ENCODE results near the gene TMEM184A. TPM values are rescaled to one million over a fixed set of nuclear protein-coding genes. Genes with fewer than 3 reads are reported as not detected.

TMEM184A gene
- total and polyA plus RNA-seq, 2 of the 4 experiments (the other 2 are of a cell fraction) = 0.36 to 1.9 TPM

GRCh38 chr7:1585142-1585981 is 29.4 kb upstream of the TMEM184A start:
- peaks cover 18% of the 10 kb centered on the region for H3K27me3 ChIP-seq (ENCODE audit: control insufficient read depth, insufficient read depth, low read length)
- H2AK9ac ChIP-seq (replicated peaks; ENCODE audit: low read depth, low read length, poor library complexity) = peak overlapping the region; percentile 55
- no peak overlapping the region for H4K91ac ChIP-seq (ENCODE audit: insufficient read depth, low read depth, low read length)
- dilution Hi-C loops (cut with HindIII; ENCODE audit: low sequenced_read_pairs, unreplicated experiment) = no loop called here
- H3K4ac ChIP-seq (ENCODE audit: low read depth, low read length) = no peak overlapping the region
- no peak for DNase-seq
- no peaks in the 10 kb centered on the region for H3K9me1 ChIP-seq (ENCODE audit: insufficient read depth, low read length)
- no peak overlapping the region for H3K18ac ChIP-seq (ENCODE audit: low read depth, low read length)
- no peak overlapping the region for H4K8ac ChIP-seq (ENCODE audit: low read depth in 2 of 2, low read length in 2 of 2)
- H3K23ac ChIP-seq (ENCODE audit: low read depth, low read length) = no peak overlapping the region
- ATAC-seq (ENCODE audit: low read depth) = no peak
- no peak overlapping the region for H3K14ac ChIP-seq (replicated peaks; ENCODE audit: low read depth, low read length)
- no peaks in the 10 kb centered on the region; the same call in 1 of the 2 replicates for H4K20me1 ChIP-seq (ENCODE audit: insufficient read depth, low read length)
- no peak overlapping the region for H3K4me2 ChIP-seq (ENCODE audit: low read depth, low read length)
- no peak overlapping the region for H3K56ac ChIP-seq (ENCODE audit: extremely low read depth, insufficient read depth, low read length)
- H3K36me3 ChIP-seq (ENCODE audit: control insufficient read depth, insufficient read depth, low read length) = no peaks in the 10 kb centered on the region
- 84% methylated on average over 13 of the region's 37 CpGs; no CpG with 5 or more reads in 1 of the 2 experiments for WGBS, 2 experiments (ENCODE audit: extremely low coverage in 2 of 2, insufficient read length in 1 of 2)
- BruUV-seq (replicated peaks) = no TSS peak
- in situ Hi-C loops (cut with MboI; ENCODE audit: low sequenced_read_pairs) = loop anchor here (10.0 kb wide), 1 partner anchor 759 kb away; no protein-coding TSS in a partner anchor
- no peak overlapping the region for H3K27ac ChIP-seq (ENCODE audit: insufficient read depth, low read length)
- H3K79me1 ChIP-seq (ENCODE audit: low read depth in 1 of 2, low read length in 2 of 2) = no peaks in the 10 kb centered on the region
- H2AK5ac ChIP-seq (ENCODE audit: low read depth, low read length) = no peak overlapping the region
- H2BK120ac ChIP-seq (ENCODE audit: low read depth, low read length) = no peak overlapping the region
- no peak overlapping the region for H4K5ac ChIP-seq (ENCODE audit: low read depth, low read length)
- CTCF ChIA-PET = no interaction called here
- POLR2A ChIA-PET (ENCODE audit: unreplicated experiment) = no interaction called here
- no peak overlapping the region for H2BK15ac ChIP-seq (ENCODE audit: low read depth, low read length)
- intact Hi-C loops (cut with micrococcal nuclease) = no loop called here
- H3K9me3 ChIP-seq (ENCODE audit: control insufficient read depth, insufficient read depth, low read length) = peaks cover 13% of the 10 kb centered on the region
- no peak for TF ChIP-seq ELK1 (IDR thresholded peaks at IDR 0.05; ENCODE audit: borderline replicate concordance, low read depth, low read length)
- no peak for TF ChIP-seq MAZ (IDR thresholded peaks at IDR 0.05; ENCODE audit: borderline replicate concordance, low read depth, low read length)
- TF ChIP-seq RAD21 (IDR thresholded peaks at IDR 0.05; ENCODE audit: low read length) = no peak
- TF ChIP-seq RFX5 (IDR thresholded peaks at IDR 0.05; ENCODE audit: low read depth, low read length) = no peak
- no peak for TF ChIP-seq MAFK (IDR thresholded peaks at IDR 0.05; ENCODE audit: low read depth, low read length)
- TF ChIP-seq MXI1 (IDR thresholded peaks at IDR 0.05; ENCODE audit: borderline replicate concordance, low read depth, low read length) = no peak
- no peak for TF ChIP-seq CTCF (conservative IDR thresholded peaks at IDR 0.05; ENCODE audit: low read depth, low read length)
- no peak for TF ChIP-seq CHD1 (IDR thresholded peaks at IDR 0.05; ENCODE audit: low read depth, low read length)
- no peak for TF ChIP-seq USF2 (IDR thresholded peaks at IDR 0.05; ENCODE audit: low read depth, low read length)
- TF ChIP-seq NFE2L2 (IDR thresholded peaks at IDR 0.05; ENCODE audit: low read depth, low read length) = no peak
- no peak for TF ChIP-seq CEBPB (IDR thresholded peaks at IDR 0.05; ENCODE audit: low read depth, low read length)
- TF ChIP-seq BHLHE40 (IDR thresholded peaks at IDR 0.05; ENCODE audit: low read depth, low read length) = no peak
- TF ChIP-seq RCOR1 (IDR thresholded peaks at IDR 0.05; ENCODE audit: insufficient replicate concordance, low read length) = no peak
- TF ChIP-seq FOS (IDR thresholded peaks at IDR 0.05; ENCODE audit: low read depth, low read length) = no peak
- H3K4me3 ChIP-seq (ENCODE audit: insufficient read depth, low read depth, low read length) = no peak overlapping the region
- no peaks in the 10 kb centered on the region for H3K4me1 ChIP-seq (ENCODE audit: control insufficient read depth, insufficient read depth, low read length)
- H2BK20ac ChIP-seq (ENCODE audit: low read depth, low read length) = no peak overlapping the region
- H3K9ac ChIP-seq (ENCODE audit: low read depth, low read length) = no peak overlapping the region
- no peak overlapping the region for H2AFZ ChIP-seq (replicated peaks; ENCODE audit: low read length, poor library complexity)
- H2BK5ac ChIP-seq (ENCODE audit: low read depth, low read length, poor library complexity, severe bottlenecking) = no peak overlapping the region
